B cell (primary cell): ENCODE results near the gene PREX1. TPM values are rescaled to one million over a fixed set of nuclear protein-coding genes. Genes with fewer than 3 reads are reported as not detected.

ENCODE experiments used
- ATAC-seq: fragments of 200-7000 bp; cut with Tn5 transposase; one replicate; pipeline ENCODE4 v1.10.0; 2021; ENCODE audit warnings: low read depth, mild to moderate bottlenecking, moderate number of reproducible peaks, moderate library complexity
- CTCF ChIA-PET: fragments of 350-600 bp; sonication (Branson Sonifier 250); formaldehyde crosslinking; loops from one replicate; lab custom pipeline; 2021; ENCODE audit warnings: antibody characterized with exemption, inconsistent platforms; lab: Charles Lee
- POLR2A ChIA-PET: fragments of 350-600 bp; sonication (Branson Sonifier 250); formaldehyde crosslinking; loops from one replicate; lab custom pipeline; 2021; ENCODE audit warnings: antibody characterized with exemption; lab: Charles Lee
- DNase-seq: peaks from one replicate; pipeline ENCODE4 v3.0.0; 2013
- H2AFZ ChIP-seq: 2 replicates; pipeline ENCODE4 v1.6.1; 2012; ENCODE audit warnings: mild to moderate bottlenecking, low read depth, low read length; ENCODE audit not compliant: insufficient read depth, poor library complexity, severe bottlenecking
- H3K27ac ChIP-seq, 2 donors: 1 replicate in 1 of 2; 2 replicates in 1 of 2; pipeline ENCODE4 v1.5.1; 2012 to 2013; ENCODE audit warnings: low read length in 2 of 2, mild to moderate bottlenecking in 2 of 2, moderate library complexity in 1 of 2
- H3K27me3 ChIP-seq, 4 experiments: fragments of 200-600 bp in 1 of 4; sonication (generic) in 1 of 4; replicated peaks in 1 of 4; 1 replicate in 2 of 4; 2 replicates in 2 of 4; pipeline versions ENCODE4 v1.6.1 to v1.7.0; 2013 to 2016; ENCODE audit warnings: low read length in 3 of 4, mild to moderate bottlenecking in 2 of 4, mixed read lengths in 1 of 4, moderate library complexity in 1 of 4; ENCODE audit not compliant: insufficient read depth in 4 of 4, control insufficient read depth in 3 of 4; ENCODE audit errors: control extremely low read depth in 1 of 4
- H3K36me3 ChIP-seq, 2 experiments: replicated peaks in 1 of 2; 1 replicate in 1 of 2; 2 replicates in 1 of 2; pipeline versions ENCODE4 v1.6.1 to v1.7.1; 2013; ENCODE audit warnings: low read length in 1 of 2; ENCODE audit not compliant: insufficient read depth in 2 of 2, control insufficient read depth in 1 of 2; ENCODE audit errors: control extremely low read depth in 1 of 2, extremely low read depth in 1 of 2
- H3K4me1 ChIP-seq, 2 donors: fragments of 200-600 bp in 1 of 2; sonication (generic) in 1 of 2; 1 replicate in 1 of 2; 2 replicates in 1 of 2; pipeline versions ENCODE4 v1.5.1 to v1.6.1; 2013 to 2017; ENCODE audit warnings: low read length in 2 of 2; ENCODE audit not compliant: control insufficient read depth in 2 of 2, insufficient read depth in 2 of 2
- H3K4me2 ChIP-seq: replicated peaks from 2 replicates; pipeline ENCODE3; 2012; ENCODE audit warnings: mild to moderate bottlenecking, low read depth, low read length; ENCODE audit not compliant: poor library complexity, severe bottlenecking
- H3K4me3 ChIP-seq, 5 experiments: fragments of 200-600 bp in 1 of 5; sonication (generic) in 1 of 5; 1 replicate in 3 of 5; 2 replicates in 2 of 5; pipeline versions ENCODE4 v1.5.1 to v1.7.0; 2011 to 2016; ENCODE audit warnings: low read length in 4 of 5, mild to moderate bottlenecking in 4 of 5, low read depth in 2 of 5, control low read depth in 1 of 5, moderate library complexity in 1 of 5; ENCODE audit not compliant: insufficient read depth in 1 of 5; ENCODE audit errors: control extremely low read depth in 1 of 5, extremely low read depth in 1 of 5
- H3K79me2 ChIP-seq: fragments of 200-600 bp; sonication (generic); one replicate; pipeline ENCODE4 v1.6.0; 2016; ENCODE audit warnings: low read length; ENCODE audit not compliant: control insufficient read depth, insufficient read depth
- H3K9ac ChIP-seq: fragments of 200-600 bp; sonication (generic); 2 replicates; pipeline ENCODE4 v1.6.1; 2017; ENCODE audit warnings: mild to moderate bottlenecking, low read length, moderate library complexity
- H3K9me3 ChIP-seq, 3 donors: one replicate each; pipeline versions ENCODE4 v1.6.1 to v1.7.1; 2013; ENCODE audit warnings: low read length in 2 of 3; ENCODE audit not compliant: control insufficient read depth in 2 of 3, insufficient read depth in 1 of 3; ENCODE audit errors: control extremely low read depth in 1 of 3
- H4K20me1 ChIP-seq: 2 replicates; pipeline ENCODE4 v1.6.0; 2012; ENCODE audit warnings: mild to moderate bottlenecking, low read length; ENCODE audit not compliant: insufficient read depth, control insufficient read depth, poor library complexity, severe bottlenecking
- H3K27ac Mint-ChIP-seq: one replicate; pipeline ENCODE4 v1.8.0; 2021; ENCODE audit warnings: mixed read lengths
- H3K27me3 Mint-ChIP-seq: one replicate; pipeline ENCODE4 v1.8.0; 2021; ENCODE audit warnings: mixed read lengths
- H3K4me1 Mint-ChIP-seq: one replicate; pipeline ENCODE4 v1.8.0; 2021; ENCODE audit warnings: mixed read lengths
- H3K4me3 Mint-ChIP-seq: one replicate; pipeline ENCODE4 v1.8.0; 2021; ENCODE audit warnings: mixed read lengths
- H3K9me3 Mint-ChIP-seq: one replicate; pipeline ENCODE4 v1.8.0; 2022; ENCODE audit warnings: mixed read lengths; ENCODE audit not compliant: insufficient read depth
- EZH2 ChIP-seq: IDR thresholded peaks from 2 replicates; pipeline ENCODE4 v1.6.1; 2012; ENCODE audit warnings: borderline replicate concordance, low read depth, mild to moderate bottlenecking, moderate library complexity, low read length; ENCODE audit not compliant: insufficient read depth, poor library complexity, severe bottlenecking
- WGBS: methylation state at CpG from one replicate; pipeline ENCODE4 v1.1.5; 2013; ENCODE audit warnings: missing lambda C conversion rate; ENCODE audit not compliant: insufficient coverage; 5-methylcytosine and 5-hydroxymethylcytosine counted together
- intact Hi-C: fragments of 100-400 bp; cut with micrococcal nuclease; formaldehyde crosslinking; loops from one replicate; pipeline ENCODE4 v1.10.0; 2022
- polyA plus RNA-seq: library from polyadenylated mRNA; depleted of rRNA; stranded (reverse); fragments of >200 nt; gene quantifications from 2 replicates; pipeline ENCODE4 v1.2.3, GENCODE V29; 2012
- total RNA-seq, 2 donors: library from RNA; stranded (reverse); fragments of 120-200 nt in 1 of 2; gene quantifications; 1 replicate in 1 of 2; 2 replicates in 1 of 2; pipeline versions ENCODE4 v1.2.3 to v1.2.4, GENCODE V29; 2013 to 2022
- TF ChIP-seq, protein P1 (sequence below): fragments of 200-600 bp; IDR thresholded peaks from one replicate; pipeline ENCODE4 v1.8.0; 2022; ENCODE audit warnings: antibody characterized with exemption, mild to moderate bottlenecking

PREX1 gene
- total and polyA plus RNA-seq, 2 donors (not counting 1 experiment from before 2014, with no cell fraction given) = 79.1 to 99.4 TPM

GRCh38 chr20:48626938-48627736 lies 200.7 kb downstream of the PREX1 start:
- Histone ChIP-seq H4K20me1 (peaks cover 5% of the 10 kb centered on the region), H3K4me3 (no peak overlapping the region), H3K79me2 (no peaks in the 10 kb centered on the region), H3K9ac (no peak overlapping the region), H3K4me1 (no peaks in the 10 kb centered on the region), H3K36me3 (peaks cover 4 to 80% of the 10 kb centered on the region in 2 experiments), H2AFZ (no peak overlapping the region), H3K9me3 (no peaks in the 10 kb centered on the region), H3K4me2 (no peak overlapping the region), H3K27me3 (no peaks in the 10 kb centered on the region), H3K27ac (no peak overlapping the region)
- CTCF ChIA-PET = interaction anchor here (1.1 to 10.1 kb wide), 2 partner anchors 950 to 963 kb away, joined by 3 to 299 read pairs; no protein-coding TSS in a partner anchor
- no peak for ATAC-seq
- intact Hi-C loops = no loop called here
- TF ChIP-seq EZH2 = no peak
- TF ChIP-seq, protein P1, sequence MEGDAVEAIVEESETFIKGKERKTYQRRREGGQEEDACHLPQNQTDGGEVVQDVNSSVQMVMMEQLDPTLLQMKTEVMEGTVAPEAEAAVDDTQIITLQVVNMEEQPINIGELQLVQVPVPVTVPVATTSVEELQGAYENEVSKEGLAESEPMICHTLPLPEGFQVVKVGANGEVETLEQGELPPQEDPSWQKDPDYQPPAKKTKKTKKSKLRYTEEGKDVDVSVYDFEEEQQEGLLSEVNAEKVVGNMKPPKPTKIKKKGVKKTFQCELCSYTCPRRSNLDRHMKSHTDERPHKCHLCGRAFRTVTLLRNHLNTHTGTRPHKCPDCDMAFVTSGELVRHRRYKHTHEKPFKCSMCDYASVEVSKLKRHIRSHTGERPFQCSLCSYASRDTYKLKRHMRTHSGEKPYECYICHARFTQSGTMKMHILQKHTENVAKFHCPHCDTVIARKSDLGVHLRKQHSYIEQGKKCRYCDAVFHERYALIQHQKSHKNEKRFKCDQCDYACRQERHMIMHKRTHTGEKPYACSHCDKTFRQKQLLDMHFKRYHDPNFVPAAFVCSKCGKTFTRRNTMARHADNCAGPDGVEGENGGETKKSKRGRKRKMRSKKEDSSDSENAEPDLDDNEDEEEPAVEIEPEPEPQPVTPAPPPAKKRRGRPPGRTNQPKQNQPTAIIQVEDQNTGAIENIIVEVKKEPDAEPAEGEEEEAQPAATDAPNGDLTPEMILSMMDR = no peak
- H3K9me3 Mint-ChIP-seq = no peaks in the 10 kb centered on the region
- POLR2A ChIA-PET = no interaction called here
- no peak overlapping the region for H3K4me3 Mint-ChIP-seq
- 79% methylated on average over 15 of the region's 18 CpGs for WGBS
- H3K27me3 Mint-ChIP-seq = no peaks in the 10 kb centered on the region
- DNase-seq = no peak
- peak overlapping the region; percentile 3 for H3K27ac Mint-ChIP-seq
- H3K4me1 Mint-ChIP-seq = no peaks in the 10 kb centered on the region

DNA sequence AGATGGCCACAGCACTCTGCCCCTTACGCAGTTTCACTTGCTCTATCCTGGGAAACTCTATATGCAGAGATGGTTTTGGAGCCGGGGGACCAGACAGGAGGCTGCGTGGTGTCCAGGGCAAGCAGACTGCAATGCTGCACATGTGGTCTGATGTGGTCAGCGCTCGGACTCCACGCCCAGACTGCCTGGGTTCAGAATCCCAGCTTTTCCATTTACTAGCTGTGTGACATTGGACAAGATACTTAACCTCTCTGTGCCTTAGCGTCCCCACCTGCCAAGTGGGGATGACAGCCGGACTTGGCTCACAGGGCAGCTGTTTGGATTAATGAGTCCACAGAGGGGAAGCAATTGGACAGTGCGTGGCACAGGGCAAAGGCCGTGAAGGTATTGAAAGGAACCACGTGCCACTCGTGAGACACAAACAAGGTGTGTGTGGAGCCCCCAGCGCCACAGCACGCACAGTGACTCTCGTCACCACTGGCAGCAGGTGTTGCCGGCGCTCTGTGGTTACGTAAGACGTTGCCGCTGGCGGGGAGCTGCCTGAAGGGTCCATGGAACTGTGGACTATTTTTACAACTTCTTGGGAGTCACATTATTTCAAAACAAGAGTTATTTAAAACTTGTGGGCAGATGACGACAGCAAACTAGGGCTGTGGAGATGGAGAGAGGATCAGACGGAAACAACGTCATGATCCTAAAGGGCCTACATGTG lies 201.4 kb downstream of the PREX1 start:
- POLR2A ChIA-PET = no interaction called here
- 77% methylated on average over 17 of the region's 24 CpGs for WGBS
- peaks cover 4 to 73% of the 10 kb centered on the region in 2 experiments for H3K36me3 ChIP-seq

More for the DNA sequence above, 201.4 kb downstream of the PREX1 start:
- ATAC-seq = no peak
- Mint-ChIP-seq H3K4me1 (no peaks in the 10 kb centered on the region), H3K27ac (peak overlapping the region; percentile 3), H3K9me3 (no peaks in the 10 kb centered on the region), H3K27me3 (no peaks in the 10 kb centered on the region), H3K4me3 (no peak overlapping the region)
- Histone ChIP-seq H2AFZ (no peak overlapping the region), H3K4me2 (no peak overlapping the region), H3K27me3 (no peaks in the 10 kb centered on the region), H3K4me3 (no peak overlapping the region), H3K9ac (no peak overlapping the region), H3K4me1 (peaks cover 0 to 3% of the 10 kb centered on the region in 2 donors), H4K20me1 (peaks cover 5% of the 10 kb centered on the region), H3K79me2 (no peaks in the 10 kb centered on the region), H3K9me3 (no peaks in the 10 kb centered on the region), H3K27ac (no peak overlapping the region)
- intact Hi-C loops = no loop called here
- TF ChIP-seq, protein P1 = no peak
- DNase-seq = no peak
- CTCF ChIA-PET = interaction anchor here (1.1 to 10.1 kb wide), 2 partner anchors 950 to 962 kb away, joined by 3 to 299 read pairs; no protein-coding TSS in a partner anchor
